ENCODE results near the gene MYF6.

Gene MYF6

DNA sequence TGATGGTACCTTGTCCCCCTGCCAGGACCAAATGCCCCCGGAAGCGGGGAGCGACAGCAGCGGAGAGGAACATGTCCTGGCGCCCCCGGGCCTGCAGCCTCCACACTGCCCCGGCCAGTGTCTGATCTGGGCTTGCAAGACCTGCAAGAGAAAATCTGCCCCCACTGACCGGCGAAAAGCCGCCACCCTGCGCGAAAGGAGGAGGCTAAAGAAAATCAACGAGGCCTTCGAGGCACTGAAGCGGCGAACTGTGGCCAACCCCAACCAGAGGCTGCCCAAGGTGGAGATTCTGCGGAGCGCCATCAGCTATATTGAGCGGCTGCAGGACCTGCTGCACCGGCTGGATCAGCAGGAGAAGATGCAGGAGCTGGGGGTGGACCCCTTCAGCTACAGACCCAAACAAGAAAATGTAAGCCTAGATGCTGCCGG is 410 bp downstream of the MYF6 start:
- no peak for DNase-seq (ENCODE audit: low read depth)

DNA sequence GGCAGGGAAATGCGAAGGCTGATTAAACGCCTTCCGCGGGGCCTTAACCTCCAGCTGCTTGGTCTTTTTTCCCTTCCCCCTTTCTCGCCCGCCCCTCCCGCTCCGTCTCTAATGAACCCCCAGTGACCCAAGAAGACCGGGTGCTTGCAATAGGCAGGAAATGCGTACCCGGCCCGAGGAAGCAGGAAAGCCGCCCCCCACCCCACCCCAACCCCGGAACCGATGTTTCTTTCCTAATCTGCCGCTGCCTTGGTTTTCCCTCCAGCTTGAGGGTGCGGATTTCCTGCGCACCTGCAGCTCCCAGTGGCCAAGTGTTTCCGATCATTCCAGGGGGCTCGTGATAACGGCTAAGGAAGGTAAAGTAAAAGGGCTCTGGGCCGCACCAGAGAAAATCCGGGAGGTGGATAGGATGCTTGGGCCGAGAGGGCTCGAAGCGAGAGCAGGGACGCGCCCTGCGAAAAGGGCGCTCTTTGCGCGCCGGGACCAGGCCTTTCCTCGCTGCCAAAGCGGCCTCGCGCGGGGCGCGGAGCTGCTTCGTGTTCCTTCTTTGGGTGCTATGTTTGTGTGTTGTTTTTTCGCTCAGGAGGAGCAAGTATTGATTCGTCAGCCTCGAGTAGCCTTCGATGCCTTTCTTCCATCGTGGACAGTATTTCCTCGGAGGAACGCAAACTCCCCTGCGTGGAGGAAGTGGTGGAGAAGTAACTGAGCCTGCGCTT is 983 bp downstream of the MYF6 start:
- DNase-seq (ENCODE audit: low read depth) = no peak

DNA sequence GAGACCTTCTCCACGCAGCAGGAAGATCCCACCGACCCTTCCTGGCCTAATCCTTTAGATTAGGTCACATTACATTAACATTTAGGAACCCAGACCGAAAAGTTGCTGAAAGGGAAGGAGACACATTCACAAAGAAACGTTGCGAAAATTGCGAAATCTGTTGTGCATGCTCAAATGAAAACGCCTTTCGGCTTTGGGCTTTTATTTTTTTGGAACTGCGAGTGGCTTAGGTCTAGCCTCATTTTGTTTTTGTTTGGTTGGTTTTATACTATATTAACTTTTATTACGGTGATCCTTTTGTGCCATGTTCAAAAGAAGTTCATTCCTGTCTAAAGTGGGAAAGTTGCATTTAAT is 1.5 kb downstream of the MYF6 start:
- DNase-seq (ENCODE audit: low read depth) = no peak

DNA sequence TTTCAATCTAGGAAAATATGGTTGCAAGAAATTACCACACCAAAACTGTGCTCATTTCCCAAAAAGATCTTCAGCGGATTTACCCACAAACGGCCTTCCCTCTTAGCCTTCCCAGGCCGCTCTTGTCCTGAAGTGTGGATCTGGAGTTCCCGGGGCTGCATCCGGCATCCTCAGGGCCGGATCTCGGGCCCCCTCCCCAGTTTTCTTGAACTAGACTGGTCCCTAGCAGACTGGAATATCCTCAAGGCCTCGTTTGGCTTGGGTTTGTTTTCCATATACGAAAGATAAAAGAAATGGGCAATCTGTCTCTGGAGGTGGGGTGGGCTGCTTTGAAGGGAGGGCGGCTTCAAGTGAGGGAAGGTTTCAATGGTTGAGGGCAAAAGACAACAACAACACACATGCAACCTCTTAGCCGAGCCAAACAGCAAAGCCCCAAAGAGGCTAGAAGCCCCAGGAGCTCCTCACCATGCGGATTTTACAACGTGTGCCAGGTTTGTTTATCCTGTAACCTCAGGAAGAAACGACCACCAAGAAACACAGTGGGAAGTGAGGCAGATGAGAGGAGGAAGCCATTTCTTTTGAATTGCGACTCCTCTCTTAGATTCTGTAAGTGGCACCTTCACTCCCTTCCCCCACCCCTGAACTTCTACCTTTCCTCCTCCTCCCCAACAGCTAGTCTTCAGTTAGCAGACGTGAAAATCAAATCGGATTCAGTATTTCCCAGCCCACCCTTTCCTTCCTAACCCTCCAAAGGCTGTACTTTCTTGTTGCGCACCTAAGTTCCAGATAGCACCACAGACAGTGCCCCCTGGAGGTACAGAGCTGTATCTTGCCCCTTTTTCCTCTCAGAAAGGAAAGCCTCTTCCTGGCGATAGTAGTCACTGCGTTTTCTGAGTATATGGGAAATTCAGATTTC is 2.6 kb downstream of the MYF6 start:
- DNase-seq (ENCODE audit: low read depth) = no peak

DNA sequence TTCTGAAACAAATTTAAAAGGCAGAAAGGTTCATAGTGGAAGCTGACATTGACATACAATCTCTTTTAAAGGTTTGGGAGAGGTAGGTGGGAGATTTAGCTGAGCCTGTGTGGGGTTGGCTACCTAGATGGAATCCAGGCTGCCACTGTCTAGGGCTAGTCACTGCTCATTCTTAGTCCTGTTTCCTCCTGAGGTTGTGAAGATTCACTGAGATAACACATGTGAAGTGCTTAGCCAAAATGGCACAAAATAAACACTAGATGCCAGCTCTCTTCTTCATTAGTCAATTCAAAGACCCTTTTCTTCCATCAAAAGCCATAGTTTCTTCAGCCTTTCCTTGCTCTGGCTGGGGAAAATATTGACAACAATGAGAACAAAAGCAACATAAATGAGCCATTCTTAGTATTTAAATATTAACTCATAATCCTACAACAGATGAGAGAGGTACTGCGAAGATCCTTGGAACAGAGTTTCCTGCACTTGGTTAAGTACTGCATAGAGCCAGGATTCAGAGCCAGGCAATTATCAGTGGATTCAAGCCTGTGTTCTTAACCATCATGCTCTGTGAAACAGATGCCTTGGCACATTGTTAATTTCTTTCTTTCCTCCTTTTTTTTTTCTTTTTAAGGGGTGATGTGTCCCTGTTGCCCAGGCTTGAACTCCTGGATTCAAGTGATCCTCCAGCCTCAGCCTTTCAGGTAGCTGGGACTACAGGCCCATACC is 3.5 kb downstream of the MYF6 start:
- DNase-seq (ENCODE audit: low read depth) = no peak

DNA sequence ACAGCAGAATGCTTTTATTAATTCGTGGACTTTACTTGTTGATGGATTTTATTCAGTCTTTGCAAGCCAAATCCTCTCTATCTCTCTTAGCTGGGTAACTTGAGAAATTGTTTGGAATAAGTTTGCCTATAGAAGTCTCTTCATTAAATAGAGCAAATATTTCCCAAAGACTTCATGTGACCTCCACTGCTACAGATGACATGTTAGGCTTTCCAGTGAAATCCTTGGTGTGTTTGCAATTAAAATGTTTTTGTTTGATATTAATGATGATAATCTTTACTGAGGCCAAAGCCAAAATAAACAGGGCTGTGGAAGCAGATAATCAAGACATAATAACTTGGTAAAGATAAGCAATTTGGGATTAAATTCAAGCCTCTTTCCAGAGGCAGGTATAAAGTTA is 4.4 kb downstream of the MYF6 start:
- no peak for DNase-seq (ENCODE audit: low read depth)

DNA sequence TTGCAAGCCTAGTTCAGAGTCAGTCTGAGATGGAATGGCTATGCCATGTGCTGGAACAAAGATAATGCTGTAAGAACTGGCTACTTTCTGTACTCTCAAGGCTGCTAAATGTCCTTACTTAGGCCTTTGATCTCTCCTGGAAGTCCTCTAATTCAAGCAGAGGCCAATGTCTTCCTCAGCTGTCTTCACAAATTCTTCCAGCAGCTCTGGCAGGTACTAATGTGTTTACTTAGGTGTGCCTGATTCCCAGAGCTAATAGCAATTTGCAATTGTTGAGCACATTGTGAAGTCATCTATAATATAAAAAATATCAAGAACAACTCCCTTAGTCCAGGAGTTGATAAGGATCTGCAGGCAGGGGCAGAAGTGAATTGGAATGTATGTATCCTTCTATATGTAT is 5.4 kb downstream of the MYF6 start:
- DNase-seq (ENCODE audit: low read depth) = no peak

DNA sequence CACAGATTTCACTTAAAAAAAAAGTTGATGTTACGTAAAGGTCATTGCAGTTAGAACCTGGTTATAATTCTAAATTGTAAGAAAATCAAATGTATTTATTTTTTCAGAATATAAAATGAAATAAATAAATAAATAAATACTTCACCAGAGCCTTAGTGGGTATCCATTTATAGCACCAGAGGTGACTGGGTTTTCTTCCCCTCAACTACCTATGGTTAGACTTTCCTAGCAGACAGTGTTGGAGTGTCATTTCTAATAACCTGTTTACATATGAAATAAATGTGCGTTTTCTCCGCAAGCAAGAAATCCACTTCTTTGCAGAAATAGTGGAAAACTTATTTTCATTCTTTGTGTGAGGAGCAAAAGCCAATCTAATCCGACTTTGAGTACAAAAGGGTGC is 6.0 kb downstream of the MYF6 start:
- DNase-seq (ENCODE audit: low read depth) = no peak

DNA sequence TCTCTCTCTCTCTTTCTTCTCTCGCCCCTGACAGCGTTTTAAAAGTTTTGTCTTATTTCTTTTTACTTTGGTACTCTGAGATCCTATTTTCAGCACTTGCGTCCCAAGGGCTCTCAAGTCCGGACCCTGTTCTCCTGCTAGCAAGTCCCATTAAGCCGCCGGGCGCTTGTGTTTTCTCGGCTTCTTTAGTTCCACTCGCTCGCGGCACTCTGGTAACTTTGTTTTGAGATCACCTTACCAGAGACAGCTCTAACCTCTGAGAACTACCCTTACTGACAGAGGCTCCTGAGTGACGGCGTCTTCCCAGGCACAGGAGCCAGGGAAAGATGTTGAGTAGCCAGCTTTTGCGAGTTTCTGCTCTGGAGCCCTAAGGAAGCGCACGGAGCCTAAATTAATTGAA is 6.6 kb downstream of the MYF6 start:
- DNase-seq (ENCODE audit: low read depth) = no peak

DNA sequence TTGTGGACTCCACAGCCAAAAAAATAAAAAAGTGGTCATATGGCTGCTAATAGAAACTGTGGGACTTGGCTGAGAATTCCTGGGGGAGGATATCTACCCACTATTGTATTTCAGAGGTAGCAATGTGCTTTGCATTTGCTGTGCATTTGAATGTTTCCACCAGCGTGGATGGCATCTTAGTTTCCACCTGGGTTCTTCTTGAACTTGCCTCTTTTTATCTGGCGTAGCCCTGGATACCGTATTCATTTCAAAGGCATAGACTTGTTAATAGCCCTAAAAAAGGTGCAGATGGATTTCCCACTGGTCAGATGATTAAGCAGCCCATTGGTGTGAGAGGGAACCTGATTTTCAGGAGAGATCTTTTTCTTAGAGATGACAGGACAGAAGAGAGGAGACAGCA is 7.4 kb downstream of the MYF6 start:
- no peak for DNase-seq (ENCODE audit: low read depth)

DNA sequence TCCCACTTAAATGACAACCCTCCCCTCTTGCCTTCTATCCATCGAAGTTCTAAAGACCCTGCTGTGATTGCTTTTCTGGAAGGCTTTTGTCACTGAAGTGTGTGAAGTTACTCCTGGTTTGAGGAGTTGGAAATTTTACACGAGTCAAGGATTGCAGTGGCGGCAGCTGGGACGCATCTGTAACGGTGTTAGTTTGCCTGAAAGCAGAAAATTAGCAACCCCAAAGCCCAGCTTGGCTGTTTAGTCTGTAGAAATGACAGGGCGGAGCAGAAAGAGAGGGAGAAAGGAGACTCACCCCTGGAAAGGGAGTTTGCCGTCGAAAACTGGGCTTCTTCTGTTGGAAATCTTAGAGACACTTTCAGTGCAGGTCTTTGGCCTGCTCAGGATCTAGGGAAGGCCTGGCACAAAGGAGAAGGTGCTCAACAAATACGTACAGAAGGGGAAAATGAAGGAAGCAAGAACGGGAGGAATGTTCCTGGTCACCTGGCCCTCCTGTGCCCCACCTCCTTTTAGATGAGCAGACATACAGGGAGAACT is 8.3 kb downstream of the MYF6 start:
- DNase-seq (ENCODE audit: low read depth) = no peak

DNA sequence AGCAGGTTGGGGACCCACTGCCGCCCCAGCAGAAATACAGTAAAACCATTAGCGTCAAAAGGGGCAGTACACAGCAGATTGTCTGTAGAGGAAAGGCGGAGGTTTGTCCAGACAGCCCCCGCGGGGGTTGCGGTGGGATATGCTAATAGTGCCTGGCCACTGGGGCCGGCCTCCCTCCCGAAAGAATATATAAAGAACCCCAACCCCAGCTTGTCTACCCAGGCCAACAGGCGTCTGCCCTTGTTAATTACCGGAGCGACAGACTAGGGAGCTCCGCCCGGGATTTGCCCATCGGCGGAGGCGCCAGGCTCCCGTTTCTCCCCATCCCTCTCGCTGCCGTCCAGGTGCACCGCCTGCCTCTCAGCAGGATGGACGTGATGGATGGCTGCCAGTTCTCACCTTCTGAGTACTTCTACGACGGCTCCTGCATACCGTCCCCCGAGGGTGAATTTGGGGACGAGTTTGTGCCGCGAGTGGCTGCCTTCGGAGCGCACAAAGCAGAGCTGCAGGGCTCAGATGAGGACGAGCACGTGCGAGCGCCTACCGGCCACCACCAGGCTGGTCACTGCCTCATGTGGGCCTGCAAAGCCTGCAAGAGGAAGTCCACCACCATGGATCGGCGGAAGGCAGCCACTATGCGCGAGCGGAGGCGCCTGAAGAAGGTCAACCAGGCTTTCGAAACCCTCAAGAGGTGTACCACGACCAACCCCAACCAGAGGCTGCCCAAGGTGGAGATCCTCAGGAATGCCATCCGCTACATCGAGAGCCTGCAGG is 9.4 kb downstream of the MYF6 start, which contains the start of gene MYF5:
MYF5 (plus strand) TSS at position 217 of the 774 bp plus-strand sequence; CDS start at position 369, 152 bp downstream.
- no peak for DNase-seq (ENCODE audit: low read depth)

DNA sequence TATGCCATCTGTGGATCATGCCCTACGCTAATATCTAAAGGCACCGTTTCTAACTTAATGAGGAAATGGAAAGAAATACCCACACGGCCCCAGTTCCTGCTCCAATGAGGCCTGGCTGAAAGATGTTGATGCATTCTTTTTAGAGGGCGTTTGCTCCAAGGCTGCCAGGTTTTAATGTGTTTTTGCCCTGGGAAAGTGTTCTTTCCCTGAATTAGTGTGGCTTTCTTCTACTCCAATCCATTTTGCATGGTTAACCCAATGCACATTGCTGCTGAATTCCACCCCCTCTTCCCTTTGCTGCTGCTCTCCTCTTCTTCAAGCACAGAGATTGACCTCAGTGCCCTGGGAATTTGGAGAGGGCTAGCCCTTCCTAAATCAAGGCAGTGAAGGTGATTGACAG is 10.4 kb downstream of the MYF6 start:
- no peak for DNase-seq (ENCODE audit: low read depth)

DNA sequence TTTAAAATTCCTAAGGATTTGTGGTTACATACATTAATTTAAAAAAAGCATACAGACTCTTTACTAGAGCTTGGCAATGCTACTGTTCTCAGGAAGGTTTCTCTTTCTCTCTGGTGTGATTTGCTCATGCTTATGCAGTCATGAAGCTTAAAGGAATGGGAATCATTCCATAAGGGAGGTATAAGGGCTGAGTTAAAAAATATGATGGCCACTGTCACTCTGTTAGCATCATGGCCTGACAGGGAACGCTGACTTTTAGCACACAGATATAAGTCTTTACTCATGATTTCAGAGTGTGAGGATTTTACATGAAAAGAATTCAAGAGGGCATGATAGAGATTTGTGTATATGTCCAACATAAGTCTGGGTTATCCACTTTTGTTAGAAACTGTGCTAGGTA is 13.1 kb downstream of the MYF6 start:
- no peak for DNase-seq (ENCODE audit: low read depth)

DNA sequence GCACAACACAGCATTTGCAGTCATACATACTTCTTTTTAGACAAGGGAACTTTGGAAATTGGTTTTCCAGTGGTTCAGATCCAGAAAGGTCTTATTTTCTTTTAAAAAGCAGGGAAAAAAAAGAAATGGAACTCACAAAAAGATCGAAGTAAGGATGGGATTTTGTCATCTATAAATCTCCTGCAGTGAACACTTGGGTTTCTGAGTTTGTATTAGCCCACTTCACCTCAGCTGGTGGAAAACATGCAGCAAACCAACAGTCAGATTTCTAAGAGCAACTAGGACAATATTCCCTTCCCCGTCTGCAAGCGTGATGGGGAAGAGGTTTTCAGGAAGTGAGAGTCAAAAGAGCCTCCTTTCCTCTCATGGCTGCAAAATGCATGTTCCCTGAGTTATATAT is 13.9 kb downstream of the MYF6 start:
- DNase-seq (ENCODE audit: low read depth) = no peak

DNA sequence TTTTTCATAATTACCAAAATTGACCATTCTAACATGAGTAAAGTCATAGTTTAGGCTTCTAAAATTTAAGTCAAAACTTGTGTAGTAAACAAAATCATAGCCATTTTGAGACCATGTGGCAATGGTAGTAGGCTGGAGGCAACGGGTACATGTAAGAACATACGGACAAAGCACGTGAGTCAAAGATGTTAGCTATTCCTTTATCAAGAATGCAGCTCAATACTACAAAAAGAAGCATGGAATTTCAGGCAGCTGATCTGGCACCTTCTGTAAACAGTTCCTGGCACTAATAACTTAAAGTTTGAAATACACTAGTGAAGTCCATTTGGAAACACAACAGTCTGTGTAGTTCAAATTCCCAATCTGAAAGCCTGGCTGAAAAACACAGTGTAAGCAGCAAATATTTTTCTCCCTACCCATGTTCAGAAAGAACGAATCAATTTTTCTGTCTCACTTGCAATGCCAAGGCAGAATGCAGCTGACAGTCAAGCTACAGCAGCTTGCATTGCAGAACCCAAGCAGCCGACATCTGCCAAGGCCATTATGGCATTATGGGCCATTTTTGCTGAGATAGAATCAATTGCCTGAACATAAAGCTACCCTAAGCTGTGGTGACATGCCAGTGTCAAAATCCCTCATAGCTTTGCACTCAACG is 38.5 kb downstream of the MYF6 start:
- DNase-seq (ENCODE audit: low read depth) = no peak

DNA sequence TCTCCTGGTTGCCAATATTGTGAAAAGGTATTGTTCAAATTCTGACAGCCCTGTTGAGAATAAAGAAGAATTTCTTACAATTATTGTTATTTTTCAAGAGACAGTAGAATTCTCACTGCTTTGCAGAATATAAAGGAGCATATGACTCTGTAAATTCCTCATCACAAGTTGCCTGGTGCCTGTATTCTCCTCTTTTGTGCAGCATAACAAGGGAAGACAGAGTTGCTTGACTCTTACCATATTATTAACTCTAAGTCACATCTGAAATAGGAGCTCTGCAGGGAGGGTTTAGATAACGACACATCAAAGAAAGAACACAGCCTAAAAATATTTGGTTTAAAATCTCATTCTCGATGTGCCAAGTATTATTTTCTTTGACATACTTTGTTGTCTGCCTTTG is 40.4 kb downstream of the MYF6 start:
- DNase-seq (ENCODE audit: low read depth) = no peak

DNA sequence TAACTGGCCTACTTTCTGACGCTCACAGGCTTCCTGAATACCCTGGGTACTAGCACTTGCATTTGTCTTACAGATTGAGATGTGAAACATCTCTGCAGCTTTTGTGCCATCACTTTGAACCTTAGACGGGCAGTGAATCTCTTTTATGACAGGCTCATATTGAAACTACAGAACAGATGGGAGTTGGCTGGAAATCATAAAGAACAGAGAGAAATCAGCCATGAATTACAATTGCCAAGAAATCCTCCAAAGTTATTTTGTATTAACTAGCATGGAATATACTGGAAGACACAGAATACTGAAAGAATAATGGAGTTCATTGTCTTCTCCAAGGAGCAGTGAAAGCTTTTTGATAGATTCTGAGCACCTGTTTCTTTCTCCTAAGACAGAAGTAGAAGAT is 42.0 kb downstream of the MYF6 start:
- DNase-seq (ENCODE audit: low read depth) = no peak

DNA sequence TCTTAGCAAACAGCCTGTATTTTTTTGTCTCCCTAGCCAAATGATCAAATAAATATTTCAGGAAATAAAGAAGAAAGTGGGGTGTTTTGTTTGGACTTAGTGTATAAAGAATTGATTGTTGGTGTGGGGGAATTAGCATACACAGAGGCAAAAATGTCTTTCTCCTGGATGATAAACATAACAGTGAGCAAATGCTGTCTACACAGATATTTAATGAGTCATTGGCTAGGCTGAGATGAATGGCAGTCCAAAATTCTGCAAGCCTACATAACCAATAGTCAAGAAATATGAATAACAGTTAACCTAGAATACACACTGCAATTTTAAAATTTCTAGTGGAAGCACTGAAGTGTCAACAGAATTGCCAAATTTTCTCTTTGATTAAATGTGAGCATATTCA is 45.0 kb downstream of the MYF6 start:
- DNase-seq (ENCODE audit: low read depth) = no peak

DNA sequence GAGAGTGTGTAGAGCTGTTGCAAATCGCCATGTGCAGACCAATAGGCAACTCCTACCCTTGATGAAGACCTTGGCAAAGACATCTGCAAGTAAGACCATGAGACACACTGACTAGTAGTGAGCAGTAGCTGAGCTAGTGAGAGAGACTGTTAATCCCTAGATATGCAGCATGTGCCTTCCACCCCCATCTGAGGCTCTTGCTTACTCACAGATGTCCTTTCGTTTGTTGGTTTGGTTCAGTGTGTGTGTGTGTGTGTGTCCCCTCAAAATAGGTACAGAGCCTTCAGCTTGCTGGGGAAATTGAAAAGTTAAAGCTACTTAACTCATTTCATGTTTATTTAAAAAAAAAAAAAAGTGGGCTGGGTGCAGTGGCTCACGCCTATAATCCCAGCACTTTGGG is 46.8 kb downstream of the MYF6 start:
- no peak for DNase-seq (ENCODE audit: low read depth)

DNA sequence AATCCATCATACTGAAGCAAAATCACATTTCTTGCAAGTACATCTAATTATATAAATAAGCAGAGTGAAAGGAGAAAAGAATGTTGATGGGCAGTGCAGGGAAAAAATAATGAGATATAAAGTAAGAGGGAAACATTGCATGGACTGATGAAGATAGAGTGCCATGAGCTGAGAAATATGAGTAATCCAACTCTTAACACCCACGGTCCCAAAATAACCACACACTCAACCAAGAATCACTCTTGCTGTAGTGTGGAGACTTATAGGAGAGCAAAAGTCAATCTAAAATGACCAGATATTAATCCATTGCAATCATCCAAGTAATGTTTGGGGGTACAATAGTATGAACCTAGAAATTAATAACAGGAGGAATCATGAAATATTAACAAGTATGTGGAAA is 49.4 kb downstream of the MYF6 start:
- DNase-seq (ENCODE audit: low read depth) = no peak
